Measurements from ENCODE around the gene MIF.

MIF gene

DNA sequence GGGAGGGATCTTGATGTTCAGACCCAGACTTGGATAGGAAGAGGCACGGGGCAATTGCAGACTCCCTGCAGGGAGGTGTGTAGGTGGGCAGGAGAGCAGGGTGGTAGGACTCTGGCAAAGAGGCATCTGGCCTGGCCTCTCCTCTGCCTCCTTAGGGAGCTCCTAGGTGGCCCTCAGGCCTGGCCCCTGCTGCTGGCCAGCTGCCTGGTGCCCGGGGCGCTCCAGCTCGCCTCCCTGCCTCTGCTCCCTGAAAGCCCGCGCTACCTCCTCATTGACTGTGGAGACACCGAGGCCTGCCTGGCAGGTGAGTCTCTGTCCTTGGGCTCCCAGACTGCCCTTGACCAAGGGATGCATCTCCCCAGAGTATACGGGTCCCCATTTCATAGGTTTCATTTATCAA is 16.6 kb upstream of the MIF start:
- TF ChIP-seq, protein P1, sequence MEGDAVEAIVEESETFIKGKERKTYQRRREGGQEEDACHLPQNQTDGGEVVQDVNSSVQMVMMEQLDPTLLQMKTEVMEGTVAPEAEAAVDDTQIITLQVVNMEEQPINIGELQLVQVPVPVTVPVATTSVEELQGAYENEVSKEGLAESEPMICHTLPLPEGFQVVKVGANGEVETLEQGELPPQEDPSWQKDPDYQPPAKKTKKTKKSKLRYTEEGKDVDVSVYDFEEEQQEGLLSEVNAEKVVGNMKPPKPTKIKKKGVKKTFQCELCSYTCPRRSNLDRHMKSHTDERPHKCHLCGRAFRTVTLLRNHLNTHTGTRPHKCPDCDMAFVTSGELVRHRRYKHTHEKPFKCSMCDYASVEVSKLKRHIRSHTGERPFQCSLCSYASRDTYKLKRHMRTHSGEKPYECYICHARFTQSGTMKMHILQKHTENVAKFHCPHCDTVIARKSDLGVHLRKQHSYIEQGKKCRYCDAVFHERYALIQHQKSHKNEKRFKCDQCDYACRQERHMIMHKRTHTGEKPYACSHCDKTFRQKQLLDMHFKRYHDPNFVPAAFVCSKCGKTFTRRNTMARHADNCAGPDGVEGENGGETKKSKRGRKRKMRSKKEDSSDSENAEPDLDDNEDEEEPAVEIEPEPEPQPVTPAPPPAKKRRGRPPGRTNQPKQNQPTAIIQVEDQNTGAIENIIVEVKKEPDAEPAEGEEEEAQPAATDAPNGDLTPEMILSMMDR (IDR thresholded peaks at IDR 0.05; ENCODE audit: borderline replicate concordance, control extremely low read depth, extremely low read depth, insufficient read depth, missing control alignments) = no peak
- DNase-seq (ENCODE audit: low spot score) = no peak
- in situ Hi-C loops (cut with MboI; ENCODE audit: low sequenced_read_pairs, unreplicated experiment) = no loop called here

DNA sequence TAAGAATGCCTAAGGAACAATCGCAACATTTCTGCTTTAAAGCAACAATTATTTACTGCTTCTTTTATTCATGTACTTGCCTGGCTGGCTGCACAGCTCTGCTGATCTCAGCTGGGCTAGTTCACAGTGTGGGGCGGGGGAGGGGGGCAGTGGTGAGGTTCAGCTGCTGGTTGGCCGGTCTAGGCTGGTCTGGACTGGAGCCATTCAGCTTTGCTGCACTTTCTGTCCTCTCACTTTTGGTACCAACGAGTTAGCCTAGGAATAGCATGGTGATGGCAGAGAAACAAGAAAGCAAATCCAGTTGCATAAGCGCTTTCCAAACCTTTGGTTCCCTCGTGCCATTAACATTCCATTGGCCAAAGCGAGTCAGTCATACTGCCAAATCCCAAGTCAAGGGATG is 16.0 kb upstream of the MIF start:
- DNase-seq (ENCODE audit: low spot score) = no peak
- in situ Hi-C loops (cut with MboI; ENCODE audit: low sequenced_read_pairs, unreplicated experiment) = no loop called here
- TF ChIP-seq, protein P1 (IDR thresholded peaks at IDR 0.05; ENCODE audit: borderline replicate concordance, control extremely low read depth, extremely low read depth, insufficient read depth, missing control alignments) = no peak

- in situ Hi-C loops (cut with MboI; ENCODE audit: low sequenced_read_pairs, unreplicated experiment) = no loop called here
- DNase-seq (ENCODE audit: low spot score) = no peak
- TF ChIP-seq, protein P1 (IDR thresholded peaks at IDR 0.05; ENCODE audit: borderline replicate concordance, control extremely low read depth, extremely low read depth, insufficient read depth, missing control alignments) = no peak
Measured at GRCh38 chr22:23882370-23882769, 11.8 kb upstream of the MIF start.

DNA sequence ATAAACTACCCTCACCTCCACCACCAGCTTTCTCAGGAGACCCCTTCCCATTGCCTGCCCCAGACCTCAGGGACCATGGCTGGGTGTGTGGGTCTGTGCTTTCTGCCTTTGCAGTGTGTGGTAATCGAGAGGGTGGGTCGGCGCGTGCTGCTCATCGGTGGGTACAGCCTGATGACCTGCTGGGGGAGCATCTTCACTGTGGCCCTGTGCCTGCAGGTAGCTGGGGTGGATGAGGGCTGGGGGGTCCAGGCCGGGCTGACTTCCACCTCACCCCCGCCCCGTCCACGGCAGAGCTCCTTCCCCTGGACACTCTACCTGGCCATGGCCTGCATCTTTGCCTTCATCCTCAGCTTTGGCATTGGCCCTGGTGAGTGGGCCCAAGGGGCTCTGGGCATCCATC is 10.5 kb upstream of the MIF start:
- in situ Hi-C loops (cut with MboI; ENCODE audit: low sequenced_read_pairs, unreplicated experiment) = no loop called here
- TF ChIP-seq, protein P1 (IDR thresholded peaks at IDR 0.05; ENCODE audit: borderline replicate concordance, control extremely low read depth, extremely low read depth, insufficient read depth, missing control alignments) = no peak
- DNase-seq (ENCODE audit: low spot score) = no peak

- no peak for DNase-seq (ENCODE audit: low spot score)
- TF ChIP-seq, protein P1 (IDR thresholded peaks at IDR 0.05; ENCODE audit: borderline replicate concordance, control extremely low read depth, extremely low read depth, insufficient read depth, missing control alignments) = no peak
- in situ Hi-C loops (cut with MboI; ENCODE audit: low sequenced_read_pairs, unreplicated experiment) = no loop called here
Measured at GRCh38 chr22:23884140-23884539, 10.0 kb upstream of the MIF start.

- in situ Hi-C loops (cut with MboI; ENCODE audit: low sequenced_read_pairs, unreplicated experiment) = no loop called here
- DNase-seq (ENCODE audit: low spot score) = no peak
- TF ChIP-seq, protein P1 (IDR thresholded peaks at IDR 0.05; ENCODE audit: borderline replicate concordance, control extremely low read depth, extremely low read depth, insufficient read depth, missing control alignments) = no peak
Measured at GRCh38 chr22:23888615-23889401, 5.4 kb upstream of the MIF start.

Measured in GM13976 (cell line).